Cardiac septum (tissue), 1 donor: ENCODE measurements around the gene B4GALT2. TPM values are rescaled to one million over a fixed set of nuclear protein-coding genes. Genes with fewer than 3 reads are reported as not detected.

Source experiments
- DNase-seq: peaks from one replicate; pipeline ENCODE4 v3.0.0-alpha.2; 2020; ENCODE audit warnings: low spot score
- intact Hi-C: fragments of 100-400 bp; cut with DNase I; formaldehyde crosslinking; loops from one replicate; pipeline ENCODE4 v1.14.0; 2022
- total RNA-seq: library from RNA; stranded (reverse); fragmentation: NEBNext Ultra II Directional; extraction: Animal tissue kit (Norgen Biotek cat#: 25700); gene quantifications from one replicate; pipeline ENCODE4 v1.2.1, GENCODE V29; 2021
- donor health status: DM: no; HTN: no; CAD: no.

The B4GALT2 gene
- total RNA-seq, 1 donor from 2014 or later = 44.3 TPM

DNA sequence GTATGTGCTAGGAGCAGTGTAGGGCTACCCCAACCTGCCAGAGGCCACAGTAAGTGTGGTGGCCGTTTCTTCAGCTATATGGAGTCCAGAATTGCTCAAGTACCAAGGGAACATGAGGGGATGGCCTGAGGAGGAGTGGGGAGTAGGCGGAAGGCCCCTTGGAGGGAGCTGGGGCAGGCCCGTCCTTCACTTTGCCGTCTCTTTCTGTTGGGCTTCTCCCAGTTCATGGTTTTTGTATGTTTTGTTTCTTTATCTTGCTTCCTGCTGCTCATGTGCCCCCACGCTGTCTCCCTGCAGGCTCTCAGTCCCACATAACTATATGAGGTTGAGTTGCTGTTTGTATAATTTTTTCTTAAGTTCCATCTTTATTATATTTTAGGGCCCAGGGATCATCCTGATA, 15.1 kb upstream of the B4GALT2 start:
- intact Hi-C loops = no loop called here
- DNase-seq = no peak

DNA sequence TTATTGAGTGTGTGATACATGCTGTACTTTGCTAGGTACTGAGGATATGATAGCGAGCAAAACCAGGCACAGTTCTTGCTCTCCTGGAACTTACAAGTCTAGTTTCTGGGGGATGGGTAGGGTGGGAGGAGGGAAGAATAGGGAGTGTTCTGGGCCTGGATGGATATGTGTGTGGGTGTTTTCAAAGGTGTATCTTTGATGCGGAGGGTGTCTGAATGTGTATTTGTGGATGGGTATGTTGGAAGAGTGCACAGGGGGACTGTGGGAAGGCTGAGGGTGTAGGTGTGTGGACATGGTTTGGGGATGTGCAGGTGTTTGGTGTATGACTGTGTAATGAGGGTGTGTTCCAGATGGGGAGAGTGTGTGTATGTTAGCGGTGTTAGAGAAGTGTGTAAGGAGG, 13.7 kb upstream of the B4GALT2 start:
- DNase-seq = no peak
- intact Hi-C loops = no loop called here

DNA sequence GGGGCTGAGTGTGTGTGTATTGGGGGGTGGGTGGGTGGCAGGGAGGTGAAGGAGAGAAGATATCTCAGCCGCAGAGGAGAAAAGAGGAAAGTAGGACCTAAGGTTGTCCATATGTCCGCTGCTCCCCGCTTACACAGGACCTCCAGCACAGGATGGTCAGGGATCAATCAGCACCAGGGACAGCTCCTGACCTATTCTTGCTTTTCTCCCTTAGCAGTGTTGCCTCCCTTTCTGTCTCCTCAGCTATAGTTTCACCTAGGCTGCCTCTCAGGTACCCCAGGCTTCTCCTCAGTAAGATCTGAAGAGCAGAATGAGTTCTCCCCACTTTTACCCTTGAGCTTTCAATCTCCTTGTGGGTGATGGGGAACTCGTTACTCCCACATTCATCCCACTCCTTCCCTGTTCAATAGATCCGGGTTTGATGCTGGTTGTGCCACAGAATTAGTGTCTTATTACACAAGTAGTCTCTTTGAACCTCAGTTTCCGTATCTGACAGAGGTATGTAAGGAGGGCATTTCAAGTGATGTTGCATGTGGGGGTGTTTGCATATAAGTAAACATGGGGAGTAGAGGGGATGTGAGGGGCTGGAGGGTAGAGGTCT, 10.6 kb upstream of the B4GALT2 start:
- DNase-seq = no peak
- intact Hi-C loops = no loop called here

DNA sequence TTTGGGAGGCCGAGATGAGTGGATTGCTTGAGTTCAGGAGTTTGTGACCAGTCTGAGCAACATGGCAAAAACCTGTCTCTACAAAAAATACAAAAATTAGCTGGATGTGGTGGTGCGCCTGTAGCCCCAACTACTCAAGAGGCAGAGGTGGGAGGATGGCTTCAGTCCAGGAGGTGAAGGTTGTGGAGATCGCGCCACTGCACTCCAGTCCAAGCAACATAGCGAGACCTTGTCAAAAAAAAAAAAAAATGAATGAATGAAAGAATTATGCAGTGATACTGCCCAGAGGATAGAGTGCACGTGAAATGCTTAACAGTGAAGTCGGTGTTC, 9.6 kb upstream of the B4GALT2 start:
- intact Hi-C loops = no loop called here
- no peak for DNase-seq

DNA sequence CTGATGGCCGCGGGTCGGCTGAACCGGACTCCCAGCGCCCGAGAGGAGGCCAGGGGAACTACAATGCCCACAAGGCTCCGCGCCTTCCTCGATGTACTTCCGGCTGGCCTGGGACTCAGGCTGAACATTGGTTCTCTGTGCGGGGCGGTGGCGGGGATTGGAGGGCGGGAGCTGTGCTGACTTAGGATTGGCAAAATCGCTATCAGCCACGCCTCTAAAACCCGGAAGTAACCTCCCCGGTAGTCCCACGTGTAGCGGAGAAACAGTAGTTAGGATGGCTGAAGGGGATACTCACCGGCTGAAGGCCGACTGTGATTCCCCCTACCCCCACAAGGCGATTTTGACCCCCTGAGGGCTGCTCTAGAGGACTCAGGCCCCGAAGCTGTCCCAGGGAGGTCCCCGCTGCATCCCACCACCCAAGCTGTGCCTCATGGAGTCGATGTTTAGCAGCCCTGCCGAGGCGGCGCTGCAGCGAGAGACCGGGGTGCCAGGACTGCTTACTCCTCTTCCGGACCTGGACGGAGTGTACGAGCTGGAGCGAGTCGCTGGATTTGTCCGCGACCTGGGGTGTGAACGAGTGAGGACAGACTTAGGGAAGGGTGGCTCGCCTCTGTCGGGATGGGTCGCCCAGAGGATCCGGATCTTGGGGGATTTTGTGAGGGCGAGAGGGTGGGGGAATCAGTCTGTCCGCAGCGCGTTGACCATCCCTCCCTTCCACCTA, 9.1 kb upstream of the B4GALT2 start, which contains the start of gene DPH2:
Gene DPH2, plus strand, starts transcription at position 265 of the 721 bp plus-strand sequence. Its CDS starts 166 bp downstream, at position 431.
- peak; percentile 98 for DNase-seq
- intact Hi-C loops = no loop called here

DNA sequence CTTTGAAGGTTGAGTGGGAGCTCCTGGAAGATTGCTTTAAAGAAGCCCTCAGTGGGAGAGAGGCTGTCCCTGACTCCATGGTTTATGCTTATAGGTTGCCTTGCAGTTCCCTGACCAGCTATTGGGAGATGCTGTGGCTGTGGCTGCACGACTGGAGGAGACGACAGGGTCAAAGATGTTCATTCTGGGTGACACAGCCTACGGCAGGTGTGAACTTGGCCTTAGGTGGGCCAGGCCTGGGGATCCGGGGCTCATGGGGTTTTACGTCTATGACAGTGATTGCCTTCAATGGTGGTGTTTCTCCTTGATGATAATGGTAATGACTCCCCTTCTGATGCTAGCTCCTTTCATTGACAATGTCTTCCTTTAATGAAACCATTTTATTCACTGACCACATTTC, 8.5 kb upstream of the B4GALT2 start:
- intact Hi-C loops = no loop called here
- DNase-seq = no peak

DNA sequence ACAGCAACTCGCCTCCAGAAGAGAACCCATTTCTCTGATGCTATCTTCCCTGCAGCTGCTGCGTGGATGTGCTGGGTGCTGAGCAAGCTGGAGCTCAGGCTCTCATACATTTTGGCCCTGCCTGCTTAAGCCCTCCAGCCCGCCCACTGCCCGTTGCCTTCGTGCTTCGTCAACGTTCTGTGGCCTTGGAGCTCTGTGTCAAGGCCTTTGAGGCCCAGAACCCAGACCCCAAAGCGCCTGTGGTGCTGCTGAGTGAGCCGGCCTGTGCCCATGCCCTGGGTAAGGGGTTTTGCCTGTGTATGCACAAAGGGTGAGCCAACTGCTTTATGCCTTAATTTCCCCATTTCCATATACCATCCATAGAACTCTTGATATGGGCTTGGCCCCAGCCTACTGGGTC, 8.1 kb upstream of the B4GALT2 start:
- intact Hi-C loops = no loop called here
- DNase-seq = no peak

DNA sequence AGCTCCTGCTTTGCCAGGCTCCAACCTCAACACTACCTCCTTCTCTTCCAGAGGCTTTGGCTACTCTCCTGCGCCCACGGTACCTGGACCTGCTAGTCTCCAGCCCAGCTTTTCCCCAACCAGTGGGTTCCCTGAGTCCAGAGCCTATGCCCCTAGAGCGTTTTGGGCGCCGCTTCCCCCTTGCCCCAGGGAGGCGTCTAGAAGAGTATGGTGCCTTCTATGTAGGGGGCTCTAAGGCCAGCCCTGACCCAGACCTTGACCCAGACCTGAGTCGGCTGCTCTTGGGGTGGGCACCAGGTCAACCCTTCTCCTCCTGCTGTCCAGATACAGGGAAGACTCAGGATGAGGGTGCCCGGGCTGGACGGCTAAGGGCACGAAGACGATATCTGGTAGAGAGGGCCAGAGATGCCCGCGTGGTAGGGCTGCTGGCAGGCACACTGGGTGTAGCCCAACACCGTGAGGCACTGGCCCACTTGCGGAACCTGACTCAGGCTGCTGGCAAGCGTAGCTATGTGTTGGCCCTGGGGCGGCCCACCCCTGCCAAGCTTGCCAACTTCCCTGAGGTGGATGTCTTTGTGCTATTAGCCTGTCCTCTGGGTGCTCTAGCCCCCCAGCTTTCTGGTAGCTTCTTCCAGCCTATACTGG, 7.6 kb upstream of the B4GALT2 start:
- intact Hi-C loops = no loop called here
- no peak for DNase-seq

DNA sequence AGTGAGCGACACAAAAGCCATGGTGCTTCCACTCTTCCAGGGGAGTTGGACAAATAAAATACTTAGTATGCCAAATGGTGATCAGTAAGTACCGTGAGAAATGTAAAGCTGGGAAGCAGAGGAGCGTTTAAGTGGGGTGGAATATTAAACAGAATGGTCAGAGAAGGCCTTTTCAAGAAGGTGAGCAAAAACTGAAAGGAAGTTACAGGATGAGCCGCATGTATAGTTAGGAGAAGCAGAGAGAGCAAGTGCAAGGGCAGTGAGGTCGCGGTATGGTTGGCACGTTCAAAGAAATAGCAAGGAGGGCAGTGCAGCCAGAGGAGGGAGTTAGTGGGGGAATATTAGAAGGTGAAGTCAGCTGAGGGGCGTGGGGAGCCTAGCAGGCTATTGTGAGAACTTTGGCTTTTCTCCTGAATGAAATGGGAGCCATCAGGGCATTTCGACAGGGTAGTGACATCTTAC, 5.0 kb upstream of the B4GALT2 start:
- DNase-seq = no peak
- intact Hi-C loops = loop anchor here (1.0 kb wide), 1 partner anchor 28 kb away; the partner anchor contains the start of gene IPO13

DNA sequence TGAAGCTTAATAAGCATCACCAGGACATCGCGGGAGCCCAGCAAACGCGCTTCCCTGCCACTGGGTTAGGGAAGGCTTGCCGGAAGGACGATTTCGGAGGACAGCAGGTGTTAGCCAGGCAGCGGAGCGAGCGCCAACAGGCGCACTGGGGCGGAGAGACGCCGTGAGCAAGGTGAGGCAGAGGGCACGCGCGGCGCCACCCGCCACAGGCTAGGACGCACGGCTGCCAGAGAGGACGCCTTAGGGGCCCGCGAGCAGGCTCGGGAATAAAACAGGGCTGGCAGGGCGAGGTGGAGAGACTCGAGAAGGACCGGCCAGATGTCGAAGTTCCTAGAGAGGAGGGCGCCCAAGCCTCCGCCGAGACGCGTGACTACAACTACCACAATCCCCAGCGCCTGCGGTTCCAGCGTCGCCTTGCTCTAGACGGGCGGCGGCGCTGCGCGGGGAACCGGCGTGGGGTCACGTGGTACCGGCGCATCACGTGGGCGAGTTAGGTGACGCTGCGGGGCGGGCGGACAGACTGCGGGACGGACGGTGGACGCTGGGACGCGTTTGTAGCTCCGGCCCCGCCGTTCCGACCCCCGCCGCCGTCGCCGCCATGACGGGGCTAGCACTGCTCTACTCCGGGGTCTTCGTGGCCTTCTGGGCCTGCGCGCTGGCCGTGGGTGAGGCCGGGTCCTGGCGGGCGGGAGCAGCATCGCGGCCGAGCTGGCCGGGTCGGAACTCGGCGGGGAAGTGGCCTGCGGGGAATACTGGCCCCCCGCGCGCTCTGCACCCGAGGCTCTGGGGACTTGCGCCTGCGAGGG, 4.4 kb upstream of the B4GALT2 start, which contains the start of gene ATP6V0B:
Gene ATP6V0B, plus strand, starts transcription at position 518 of the 806 bp plus-strand sequence. Its CDS starts 81 bp downstream, at position 599.
- peak; percentile 99 for DNase-seq
- intact Hi-C loops = loop anchor here (1.0 kb wide), 1 partner anchor 28 kb away; the partner anchor contains the start of gene IPO13

DNA sequence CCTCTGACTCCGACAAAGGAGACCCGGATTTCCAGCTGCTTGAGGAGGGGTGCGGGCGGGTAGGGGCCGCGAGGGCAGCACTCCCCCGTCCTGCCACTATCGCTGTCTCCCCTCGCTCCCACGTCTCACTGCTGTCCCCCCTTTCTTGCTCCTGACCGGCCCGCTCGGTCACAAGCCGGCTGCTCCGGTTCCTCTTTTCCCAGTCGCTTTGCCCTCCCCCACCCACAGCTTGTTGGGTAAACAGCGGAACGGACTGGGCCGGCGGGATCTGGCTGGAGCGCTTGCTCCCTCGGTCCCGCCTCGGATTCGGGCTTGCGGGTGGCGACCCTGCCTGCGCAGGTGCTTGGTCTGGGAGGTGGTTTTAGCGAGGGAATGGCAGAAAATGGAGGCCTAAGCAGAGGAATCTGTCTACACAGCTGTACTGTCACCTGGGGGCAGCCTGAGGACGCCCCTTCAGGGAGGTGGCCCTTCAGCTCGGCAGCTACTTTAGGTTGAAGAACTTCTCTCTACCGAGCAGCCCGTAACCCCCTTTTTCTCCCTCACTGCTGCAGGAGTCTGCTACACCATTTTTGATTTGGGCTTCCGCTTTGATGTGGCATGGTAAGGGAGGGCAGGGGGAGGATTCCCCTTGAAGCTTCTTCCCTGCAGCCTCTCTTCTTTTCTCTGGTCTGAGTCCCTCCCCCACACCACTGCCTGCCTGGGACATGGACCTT, 3.6 kb upstream of the B4GALT2 start:
- peak; percentile 89 for DNase-seq
- intact Hi-C loops = no loop called here

DNA sequence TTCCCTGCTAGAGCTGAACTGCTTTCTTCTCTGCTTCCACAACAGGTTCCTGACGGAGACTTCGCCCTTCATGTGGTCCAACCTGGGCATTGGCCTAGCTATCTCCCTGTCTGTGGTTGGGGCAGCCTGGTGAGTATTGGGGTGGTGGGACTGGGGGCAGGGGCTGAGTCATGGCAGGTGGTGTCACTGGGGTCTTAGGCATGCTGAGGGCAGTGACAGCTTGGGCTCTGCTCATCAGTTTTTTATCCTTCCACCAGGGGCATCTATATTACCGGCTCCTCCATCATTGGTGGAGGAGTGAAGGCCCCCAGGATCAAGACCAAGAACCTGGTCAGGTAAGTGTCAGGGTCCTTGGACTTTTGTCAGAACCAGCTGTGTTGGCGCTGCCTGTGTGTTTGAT, 3.0 kb upstream of the B4GALT2 start:
- intact Hi-C loops = no loop called here

DNA sequence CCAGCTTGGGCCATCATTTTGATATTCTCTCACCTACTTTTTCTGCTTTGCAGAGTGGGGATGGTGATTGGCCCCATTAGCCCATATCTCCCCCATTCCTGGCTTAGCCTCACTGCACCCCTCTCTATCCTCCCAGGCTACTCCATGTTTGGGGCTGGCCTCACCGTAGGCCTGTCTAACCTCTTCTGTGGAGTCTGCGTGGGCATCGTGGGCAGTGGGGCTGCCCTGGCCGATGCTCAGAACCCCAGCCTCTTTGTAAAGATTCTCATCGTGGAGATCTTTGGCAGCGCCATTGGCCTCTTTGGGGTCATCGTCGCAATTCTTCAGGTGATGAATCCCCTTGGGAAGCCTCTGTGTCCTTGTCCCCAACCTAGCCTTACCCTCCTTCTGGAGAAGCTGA, 2.1 kb upstream of the B4GALT2 start:
- DNase-seq = no peak
- intact Hi-C loops = no loop called here

More for the DNA sequence above, 3.0 kb upstream of the B4GALT2 start:
- no peak for DNase-seq

DNA sequence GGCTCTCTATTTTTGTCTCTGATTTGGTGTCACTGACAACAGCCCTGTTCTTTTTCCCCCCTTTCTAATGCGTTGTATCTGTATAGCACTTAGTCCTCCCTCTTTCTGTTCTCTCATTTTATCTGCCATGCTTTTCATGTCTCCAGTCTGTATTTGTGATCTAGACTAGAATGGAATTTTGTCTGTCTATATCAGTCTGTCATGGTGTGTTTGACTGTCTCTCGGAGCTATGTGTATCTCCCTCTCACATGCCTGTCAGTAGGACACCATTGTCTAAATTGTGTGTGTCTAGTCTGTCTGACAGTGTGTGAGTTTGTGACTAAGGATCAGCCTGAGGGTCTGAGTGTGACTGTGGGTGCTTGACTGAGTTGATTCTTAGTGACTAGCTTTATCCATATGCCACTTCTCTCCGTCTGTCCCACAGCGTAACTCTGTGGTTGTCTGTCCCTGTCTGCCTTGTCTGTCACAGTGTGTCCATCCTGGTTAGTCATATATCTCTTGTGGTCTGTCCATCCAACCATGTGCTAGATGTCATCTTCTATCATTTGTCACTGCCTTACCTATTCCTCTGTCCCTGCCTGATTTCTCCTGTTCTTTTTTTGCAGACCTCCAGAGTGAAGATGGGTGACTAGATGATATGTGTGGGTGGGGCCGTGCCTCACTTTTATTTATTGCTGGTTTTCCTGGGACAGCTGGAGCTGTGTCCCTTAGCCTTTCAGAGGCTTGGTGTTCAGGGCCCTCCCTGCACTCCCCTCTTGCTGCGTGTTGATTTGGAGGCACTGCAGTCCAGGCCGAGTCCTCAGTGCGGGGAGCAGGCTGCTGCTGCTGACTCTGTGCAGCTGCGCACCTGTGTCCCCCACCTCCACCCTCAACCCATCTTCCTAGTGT, 1.4 kb upstream of the B4GALT2 start:
- intact Hi-C loops = no loop called here
- DNase-seq = no peak

DNA sequence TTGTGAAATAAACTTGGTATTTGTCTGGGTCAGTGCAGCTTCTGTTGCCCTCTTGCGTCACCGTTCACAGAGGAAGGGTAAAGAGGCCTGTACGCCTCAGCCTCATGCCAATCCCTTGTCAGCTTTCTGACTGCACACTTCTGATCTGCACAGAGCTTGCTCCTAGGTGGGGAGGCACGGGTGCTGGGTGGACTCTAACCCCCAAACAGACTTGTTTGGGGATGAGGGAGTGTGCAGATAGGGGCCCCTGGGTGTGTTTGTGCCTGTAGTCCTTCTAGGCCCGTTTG, 803 bp upstream of the B4GALT2 start:
- intact Hi-C loops = no loop called here
- DNase-seq = no peak

DNA sequence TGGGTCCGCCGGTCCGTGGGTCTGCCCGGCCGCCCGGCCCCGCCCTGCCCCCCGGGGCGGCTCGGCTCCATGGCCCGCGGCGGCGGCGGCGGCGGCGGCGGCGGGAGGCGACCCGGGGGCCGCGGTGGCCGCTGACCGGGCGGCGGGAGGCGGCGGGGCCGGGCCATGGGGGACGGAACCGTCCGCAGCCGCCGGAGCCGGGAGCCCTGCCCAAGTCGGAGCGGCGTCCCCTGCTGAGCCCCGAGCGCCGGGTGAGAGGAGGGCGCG, 184 bp downstream of the B4GALT2 start:
- no peak for DNase-seq
- intact Hi-C loops = no loop called here

DNA sequence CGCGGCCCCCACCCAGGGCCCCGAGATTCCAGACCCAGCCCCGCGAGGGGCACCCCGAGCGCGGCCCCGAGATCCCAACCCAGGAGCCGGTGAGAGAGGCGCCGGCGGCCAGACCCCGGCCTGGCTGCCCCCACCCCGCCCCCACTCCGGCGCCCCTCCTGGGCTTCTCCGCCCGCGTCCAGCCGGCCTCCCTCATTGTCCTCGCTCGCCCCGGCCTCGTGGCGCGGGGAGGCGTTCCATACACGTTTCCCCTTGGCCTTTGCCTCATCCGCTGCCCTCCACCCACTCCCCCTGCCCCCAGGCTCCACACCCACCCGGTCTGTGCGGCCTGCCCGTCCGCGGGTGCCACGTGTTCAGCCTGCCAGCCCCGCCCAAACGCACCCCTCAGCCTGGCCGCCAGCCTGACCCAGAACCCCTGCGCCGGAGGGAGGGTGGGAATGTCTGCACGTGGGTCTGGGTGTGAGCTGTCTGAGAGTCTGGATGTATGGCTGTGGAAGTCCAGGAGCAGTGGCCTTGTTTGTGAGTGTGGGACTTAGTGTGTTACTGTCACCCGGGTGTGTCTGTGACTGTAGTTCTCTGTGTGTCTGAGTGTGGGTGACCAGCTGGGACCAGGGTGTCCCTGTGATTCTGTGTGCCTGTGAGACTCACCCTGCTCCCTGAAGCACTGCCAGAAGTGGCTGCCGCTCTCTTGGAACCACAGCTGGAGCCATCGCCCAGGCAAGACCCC, 681 bp downstream of the B4GALT2 start:
- DNase-seq = no peak
- intact Hi-C loops = no loop called here
